Measurements from ENCODE around the gene GPR153. TPM values are rescaled to one million over a fixed set of nuclear protein-coding genes. Genes with fewer than 3 reads are reported as not detected.

The GPR153 gene
- total and polyA plus RNA-seq, 2 of the 8 experiments (the other 6 are each of a cell fraction or from before 2014, with no cell fraction given) = 5.7 to 8.1 TPM

DNA sequence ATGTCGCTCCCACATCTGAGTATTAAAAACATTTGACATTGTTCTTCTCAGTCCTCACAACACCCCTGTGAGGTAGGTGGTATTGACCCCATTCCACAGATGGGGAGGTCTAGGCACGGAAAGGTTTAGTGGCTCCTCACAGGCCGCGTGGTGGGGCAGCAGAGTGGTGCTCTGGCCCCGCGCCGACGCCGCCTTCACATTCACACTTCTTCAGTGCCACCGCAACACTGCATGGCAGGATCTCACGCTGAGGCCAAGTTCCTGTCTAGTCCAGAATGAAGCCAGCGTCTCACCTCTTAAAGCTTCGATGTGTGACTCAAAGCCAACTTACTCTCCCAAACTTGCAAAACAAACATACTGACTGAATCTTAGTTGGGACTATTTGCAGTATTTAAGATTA, 37.3 kb downstream of the GPR153 start:
- no peak overlapping the region for H3K56ac ChIP-seq (replicated peaks; ENCODE audit: insufficient read length, low read depth, low read length)
- no peak overlapping the region for H3K4ac ChIP-seq (replicated peaks; ENCODE audit: insufficient read length, low read depth, low read length)
- no peaks in the 10 kb centered on the region for H3K9me3 ChIP-seq (ENCODE audit: insufficient read depth in 2 of 2, low read depth in 1 of 2, low read length in 1 of 2)
- FAIRE-seq (no peak), DNase-seq (ENCODE audit: low read depth in 1 of 2, low spot score in 2 of 2) (no peak)
- H4K20me1 ChIP-seq (replicated peaks in 1 of 2; ENCODE audit: control insufficient read depth in 1 of 2, insufficient read depth in 2 of 2, low read length in 2 of 2) = peaks cover 6 to 19% of the 10 kb centered on the region in 2 experiments
- peaks cover 9 to 56% (median 27%) of the 10 kb centered on the region in 4 experiments; a peak in 7 of 8 replicates for H3K36me3 ChIP-seq (ENCODE audit: control insufficient read depth in 2 of 4, insufficient read depth in 4 of 4, low read length in 3 of 4)
- H3K23ac ChIP-seq (ENCODE audit: insufficient read length) = no peak overlapping the region
- no peak overlapping the region for H3K9ac ChIP-seq (replicated peaks in 1 of 4; ENCODE audit: extremely low read depth in 1 of 4, low read depth in 3 of 4, low read length in 3 of 4)
- no peak overlapping the region for H3K18ac ChIP-seq (ENCODE audit: extremely low read depth, low read length)
- H3K79me2 ChIP-seq (ENCODE audit: control insufficient read depth in 1 of 2, insufficient read depth in 2 of 2, low read length in 2 of 2) = 0 out of 4 replicates have a peak, but pooled peaks cover 0 to 2% of the 10 kb centered on the region in 2 experiments
- no peak overlapping the region for H2AK5ac ChIP-seq (ENCODE audit: low read depth, low read length)
- H3K23me2 ChIP-seq (ENCODE audit: low read depth, low read length) = no peaks in the 10 kb centered on the region
- 99% methylated on average over 13 of the region's 13 CpGs; no CpG with 5 or more reads in 1 of the 2 experiments for WGBS, 2 experiments (ENCODE audit: extremely low coverage in 1 of 2, insufficient coverage in 1 of 2, insufficient read length in 1 of 2, insufficient replicate concordance in 2 of 2, low coverage in 1 of 2, low lambda C conversion rate in 2 of 2, missing lambda C conversion rate in 1 of 2)
- H3K27me3 ChIP-seq (replicated peaks in 1 of 4; ENCODE audit: control insufficient read depth in 3 of 4, extremely low read depth in 1 of 4, insufficient read depth in 3 of 4, low read length in 3 of 4) = no peaks in the 10 kb centered on the region
- H2BK120ac ChIP-seq (replicated peaks; ENCODE audit: low read depth, low read length) = no peak overlapping the region
- H3K79me1 ChIP-seq (ENCODE audit: low read depth, low read length) = peaks cover 5% of the 10 kb centered on the region
- H2BK15ac ChIP-seq (ENCODE audit: low read length) = no peak overlapping the region
- no peak overlapping the region for H2AFZ ChIP-seq (ENCODE audit: low read length)
- H2BK12ac ChIP-seq (ENCODE audit: low read depth, low read length) = no peak overlapping the region
- CTCF ChIA-PET (ENCODE audit: partially characterized antibody) = interaction anchor here (0.7 to 10.4 kb wide), 7 partner anchors 10 to 180 kb away, joined by 3 to 74 read pairs (median 4); partner anchors contain the start of gene RNF207
- H3K14ac ChIP-seq (ENCODE audit: insufficient read length) = no peak overlapping the region
- no peak overlapping the region for H2BK20ac ChIP-seq (ENCODE audit: low read length)
- H3K27ac ChIP-seq (ENCODE audit: low read depth, low read length) = no peak overlapping the region
- H4K91ac ChIP-seq (replicated peaks; ENCODE audit: insufficient read length, low read length) = no peak overlapping the region
- no peaks in the 10 kb centered on the region; a peak in 1 of 7 replicates for H3K4me1 ChIP-seq (replicated peaks in 1 of 4; ENCODE audit: control insufficient read depth in 3 of 4, insufficient read depth in 4 of 4, low read length in 3 of 4)
- H4K5ac ChIP-seq (ENCODE audit: insufficient read length, low read depth, low read length) = no peak overlapping the region
- POLR2A ChIA-PET (ENCODE audit: partially characterized antibody) = interaction anchor here (0.7 to 2.2 kb wide), 5 partner anchors 10 to 17 kb away, joined by 3 to 12 read pairs (median 5); partner anchors contain the start of gene RNF207
- H2BK5ac ChIP-seq (ENCODE audit: low read depth, low read length) = no peak overlapping the region
- TF ChIP-seq POLR2AphosphoS5 (IDR thresholded peaks at IDR 0.05; ENCODE audit: low read depth, low read length) (peak; percentile 20; the same call in 1 of the 2 replicates), TAF7 (optimal IDR thresholded peaks at IDR 0.05; ENCODE audit: borderline replicate concordance, low read depth, low read length) (no peak), CTBP2 (IDR thresholded peaks at IDR 0.05; ENCODE audit: borderline replicate concordance, insufficient read depth, insufficient read length, low read length) (no peak)
- no peak overlapping the region for H3K4me2 ChIP-seq (ENCODE audit: insufficient read depth in 1 of 2, low read depth in 2 of 2, low read length in 2 of 2)
- H3K4me3 ChIP-seq (ENCODE audit: extremely low read depth in 1 of 4, insufficient read depth in 2 of 4, low read depth in 3 of 4, low read length in 4 of 4) = no peak overlapping the region
- H4K8ac ChIP-seq (ENCODE audit: extremely low read depth, insufficient read depth, low read length) = no peak overlapping the region

Data from H1 (cell line).